Measurements from ENCODE around the gene LOXL1. TPM values are rescaled to one million over a fixed set of nuclear protein-coding genes. Genes with fewer than 3 reads are reported as not detected.

The LOXL1 gene
- polyA plus RNA-seq, 1 of the 3 experiments (the other 2 are of a cell fraction): 50.3 TPM

- Histone ChIP-seq H3K9me2 (no peaks in the 10 kb centered on the region), H3K36me3 (replicated peaks in 1 of 2; ENCODE audit: control insufficient read depth in 1 of 2, insufficient read depth in 2 of 2, low read length in 1 of 2) (peaks cover 13 to 17% of the 10 kb centered on the region in 2 experiments), H3F3A (replicated peaks; ENCODE audit: insufficient read depth) (peaks cover 17% of the 10 kb centered on the region), H2AFZ (ENCODE audit: low read depth) (peak overlapping the region; percentile 74), H3K27ac (ENCODE audit: low read depth in 2 of 2, low read length in 1 of 2) (peak overlapping the region; percentile 45 to 54; a peak in 2 of 4 replicates), H4K20me1 (ENCODE audit: insufficient read depth) (no peaks in the 10 kb centered on the region; the same call in 1 of the 2 replicates), H3K9ac (peak overlapping the region; percentile 84), H3K4me2 (peak overlapping the region; percentile 94), H3K79me2 (ENCODE audit: insufficient read depth) (peaks cover 62% of the 10 kb centered on the region), H3K4me3 (ENCODE audit: low read depth in 2 of 2, low read length in 1 of 2) (peak overlapping the region; percentile 82 to 96), H3K27me3 (ENCODE audit: insufficient read depth) (no peaks in the 10 kb centered on the region), H3K9me3 (no peaks in the 10 kb centered on the region), H3K4me1 (ENCODE audit: control insufficient read depth in 1 of 2, insufficient read depth in 2 of 2, low read depth in 1 of 2, low read length in 1 of 2) (peaks cover 29 to 32% of the 10 kb centered on the region in 2 experiments; a peak in 3 of 4 replicates)
- no peak for DNase-seq
- POLR2A ChIA-PET: interaction anchor here (0.6 to 1.4 kb wide), 2 partner anchors 12 to 302 kb away, joined by 4 to 5 read pairs; no protein-coding TSS in a partner anchor
- CTCF ChIA-PET: interaction anchor here (0.7 to 5.1 kb wide), 5 partner anchors 8 to 30 kb away, joined by 3 to 37 read pairs (median 4); no protein-coding TSS in a partner anchor
- no peak for TF ChIP-seq EP300 (IDR thresholded peaks at IDR 0.05; ENCODE audit: borderline replicate concordance in 1 of 2, low read depth in 1 of 2, low read length in 1 of 2)
- TF ChIP-seq FOXJ3 (CRISPR knock-in tag; IDR thresholded peaks at IDR 0.05): no peak
- no peak for TF ChIP-seq TEAD4 (IDR thresholded peaks at IDR 0.05; ENCODE audit: borderline replicate concordance, insufficient read depth)
- TF ChIP-seq NRF1 (IDR thresholded peaks at IDR 0.05; ENCODE audit: low read depth, low read length): no peak
- WGBS (ENCODE audit: low lambda C conversion rate): 4% methylated on average over 17 of the region's 18 CpGs
Measured at GRCh38 chr15:73994912-73995622, 68.8 kb downstream of the LOXL1 start.

GRCh38 chr15:73996267-73996666, 70.0 kb downstream of the LOXL1 start:
- H3K79me2 ChIP-seq (ENCODE audit: insufficient read depth): peaks cover 74% of the 10 kb centered on the region

More at GRCh38 chr15:73996267-73996666, 70.0 kb downstream of the LOXL1 start:
- WGBS (ENCODE audit: low lambda C conversion rate): 87% methylated on average over 2 of the region's 2 CpGs
- no peak for DNase-seq
- Histone ChIP-seq H3K4me2 (peak overlapping the region; percentile 94), H3K27ac (ENCODE audit: low read depth in 2 of 2, low read length in 1 of 2) (no peak overlapping the region; a peak in 1 of 4 replicates), H3K9ac (peak overlapping the region; percentile 84), H3K36me3 (replicated peaks in 1 of 2; ENCODE audit: control insufficient read depth in 1 of 2, insufficient read depth in 2 of 2, low read length in 1 of 2) (peaks cover 17 to 25% of the 10 kb centered on the region in 2 experiments), H3K4me1 (ENCODE audit: control insufficient read depth in 1 of 2, insufficient read depth in 2 of 2, low read depth in 1 of 2, low read length in 1 of 2) (peaks cover 24 to 30% of the 10 kb centered on the region in 2 experiments; a peak in 3 of 4 replicates), H3K9me2 (no peaks in the 10 kb centered on the region), H3K9me3 (no peaks in the 10 kb centered on the region), H4K20me1 (ENCODE audit: insufficient read depth) (peaks cover under 1% of the 10 kb centered on the region; the same call in 1 of the 2 replicates), H3F3A (replicated peaks; ENCODE audit: insufficient read depth) (peaks cover 20% of the 10 kb centered on the region), H2AFZ (ENCODE audit: low read depth) (no peak overlapping the region), H3K4me3 (ENCODE audit: low read depth in 2 of 2, low read length in 1 of 2) (peak overlapping the region; percentile 82 to 96; a peak in 3 of 4 replicates), H3K27me3 (ENCODE audit: insufficient read depth) (no peaks in the 10 kb centered on the region)
- CTCF ChIA-PET: interaction anchor here (0.8 to 1.2 kb wide), 2 partner anchors 15 to 355 kb away, joined by 3 to 5 read pairs; no protein-coding TSS in a partner anchor
- POLR2A ChIA-PET: interaction anchor here (0.6 kb wide), 1 partner anchor 14 kb away, joined by 3 read pairs; no protein-coding TSS in a partner anchor
- TF ChIP-seq RFX5 (IDR thresholded peaks at IDR 0.05; ENCODE audit: low read length) (no peak), RCOR1 (IDR thresholded peaks at IDR 0.05; ENCODE audit: low read length) (no peak), SMC3 (IDR thresholded peaks at IDR 0.05; ENCODE audit: low read depth, low read length) (no peak), TCF12 (IDR thresholded peaks at IDR 0.05) (no peak), FOSL2 (IDR thresholded peaks at IDR 0.05; ENCODE audit: borderline replicate concordance, low read depth) (no peak), RXRA (IDR thresholded peaks at IDR 0.05; ENCODE audit: borderline replicate concordance, low read depth) (no peak), USF2 (IDR thresholded peaks at IDR 0.05; ENCODE audit: borderline replicate concordance, low read depth, low read length) (no peak), PBX3 (IDR thresholded peaks at IDR 0.05) (no peak), JUND (IDR thresholded peaks at IDR 0.05) (no peak), MEF2A (IDR thresholded peaks at IDR 0.05; ENCODE audit: borderline replicate concordance, low read depth) (no peak), MAX (IDR thresholded peaks at IDR 0.05; ENCODE audit: low read depth) (no peak), FOXJ3 (CRISPR knock-in tag; IDR thresholded peaks at IDR 0.05) (no peak), RAD21 (IDR thresholded peaks at IDR 0.05; ENCODE audit: low read length) (no peak), ZBTB33 (IDR thresholded peaks at IDR 0.05; ENCODE audit: borderline replicate concordance, low read depth) (no peak)
